WTC11 (cell line): ENCODE measurements around the gene ARHGAP15. TPM values are rescaled to one million over a fixed set of nuclear protein-coding genes. Genes with fewer than 3 reads are reported as not detected.

Source experiments
- ATAC-seq: fragments of 200-7000 bp; cut with Tn5 transposase; 2 replicates; pipeline ENCODE4 v1.10.0; 2021; ENCODE audit warnings: mild to moderate bottlenecking, moderate library complexity
- CTCF ChIA-PET: fragments of 300-600 bp; sonication (Branson Sonifier 250); formaldehyde crosslinking; loops from one replicate; lab custom pipeline; 2021; ENCODE audit warnings: antibody characterized with exemption; lab: Charles Lee
- POLR2A ChIA-PET: fragments of 350-600 bp; sonication (Branson Sonifier 250); formaldehyde crosslinking; loops from one replicate; lab custom pipeline; 2021; ENCODE audit warnings: antibody characterized with exemption; lab: Charles Lee
- DNase-seq: peaks from one replicate; pipeline ENCODE4 v3.0.0; 2021; ENCODE audit warnings: low spot score
- H3K27ac Mint-ChIP-seq: 2 replicates; pipeline ENCODE4 v1.8.0; 2021; ENCODE audit warnings: mixed read lengths
- H3K27me3 Mint-ChIP-seq: 2 replicates; pipeline ENCODE4 v1.8.0; 2021; ENCODE audit warnings: low read depth, mild to moderate bottlenecking, moderate library complexity, mixed read lengths
- H3K36me3 Mint-ChIP-seq: 2 replicates; pipeline ENCODE4 v1.8.0; 2021; ENCODE audit warnings: mixed read lengths
- H3K4me1 Mint-ChIP-seq: 2 replicates; pipeline ENCODE4 v1.8.0; 2022; ENCODE audit warnings: mixed read lengths
- H3K4me3 Mint-ChIP-seq: 2 replicates; pipeline ENCODE4 v1.8.0; 2021; ENCODE audit warnings: mild to moderate bottlenecking, moderate library complexity, mixed read lengths
- H3K9me3 Mint-ChIP-seq: 2 replicates; pipeline ENCODE4 v1.8.0; 2021; ENCODE audit warnings: mixed read lengths
- ERG ChIP-seq: fragments of 250-450 bp; sonication (Bioruptor Pico); IDR thresholded peaks from 2 replicates; pipeline ENCODE4 v1.8.0; 2021; ENCODE audit warnings: mild to moderate bottlenecking
- FOXP1 ChIP-seq: sonication (generic); formaldehyde crosslinking; IDR thresholded peaks from 2 replicates; pipeline ENCODE4 v1.8.0; 2022; ENCODE audit warnings: missing genetic modification reagents, mild to moderate bottlenecking, moderate library complexity, borderline replicate concordance
- IRF2 ChIP-seq: sonication (generic); formaldehyde crosslinking; IDR thresholded peaks from 2 replicates; pipeline ENCODE4 v1.8.0; 2022; ENCODE audit warnings: low read depth, missing genetic modification reagents, borderline replicate concordance
- MXD4 ChIP-seq: fragments of 250-450 bp; sonication (Bioruptor Pico); IDR thresholded peaks from 2 replicates; pipeline ENCODE4 v1.8.0; 2021; ENCODE audit warnings: mild to moderate bottlenecking, moderate library complexity, borderline replicate concordance
- RORB ChIP-seq: fragments of 250-450 bp; sonication (Bioruptor Pico); IDR thresholded peaks from 2 replicates; pipeline ENCODE4 v1.9.0; 2021; ENCODE audit warnings: mild to moderate bottlenecking
- SMAD4 ChIP-seq: sonication (generic); formaldehyde crosslinking; IDR thresholded peaks from 2 replicates; pipeline ENCODE4 v1.8.0; 2022; ENCODE audit warnings: mild to moderate bottlenecking, missing genetic modification reagents
- SOX15 ChIP-seq: fragments of 250-450 bp; sonication (Bioruptor Pico); IDR thresholded peaks from 2 replicates; pipeline ENCODE4 v1.9.0; 2021; ENCODE audit warnings: mild to moderate bottlenecking
- TP53 ChIP-seq: sonication (generic); formaldehyde crosslinking; IDR thresholded peaks from 2 replicates; pipeline ENCODE4 v1.8.1; 2023; ENCODE audit warnings: mild to moderate bottlenecking, missing genetic modification reagents
- ZBTB21 ChIP-seq: sonication (generic); formaldehyde crosslinking; IDR thresholded peaks from 2 replicates; pipeline ENCODE4 v1.8.1; 2023; ENCODE audit warnings: mild to moderate bottlenecking, missing genetic modification reagents, borderline replicate concordance
- ZNF121 ChIP-seq: sonication (generic); formaldehyde crosslinking; IDR thresholded peaks from 2 replicates; pipeline ENCODE4 v1.8.0; 2023; ENCODE audit warnings: missing genetic modification reagents
- ZNF138 ChIP-seq: sonication (generic); formaldehyde crosslinking; conservative IDR thresholded peaks from 2 replicates; pipeline ENCODE4 v1.8.1; 2022; ENCODE audit warnings: mild to moderate bottlenecking, moderate library complexity, missing genetic modification reagents
- ZNF263 ChIP-seq: sonication (generic); formaldehyde crosslinking; IDR thresholded peaks from 2 replicates; pipeline ENCODE4 v1.8.1; 2022; ENCODE audit warnings: low read depth, mild to moderate bottlenecking, moderate library complexity, missing genetic modification reagents
- ZNF423 ChIP-seq: fragments of 250-450 bp; sonication (Bioruptor Pico); IDR thresholded peaks from 2 replicates; pipeline ENCODE4 v2.1.2; 2022; ENCODE audit warnings: mild to moderate bottlenecking, moderate library complexity
- ZNF512 ChIP-seq: sonication (generic); formaldehyde crosslinking; IDR thresholded peaks from 2 replicates; pipeline ENCODE4 v1.8.1; 2022; ENCODE audit warnings: missing genetic modification reagents, borderline replicate concordance
- ZNF532 ChIP-seq: fragments of 250-450 bp; sonication (Bioruptor Pico); IDR thresholded peaks from 2 replicates; pipeline ENCODE4 v1.9.0; 2021; ENCODE audit warnings: mild to moderate bottlenecking, borderline replicate concordance
- total RNA-seq: library from RNA; stranded (reverse); gene quantifications from 3 replicates; pipeline ENCODE4 v1.2.3, GENCODE V29; 2021
- TF ChIP-seq, protein P1 (sequence below): sonication (generic); formaldehyde crosslinking; IDR thresholded peaks from 2 replicates; pipeline ENCODE4 v1.8.1; 2023; ENCODE audit warnings: mild to moderate bottlenecking, missing genetic modification reagents, moderate library complexity
- TF ChIP-seq, protein P2 (sequence below): sonication (generic); formaldehyde crosslinking; IDR thresholded peaks from 2 replicates; pipeline ENCODE4 v1.8.0; 2023; ENCODE audit warnings: missing genetic modification reagents, mild to moderate bottlenecking, borderline replicate concordance
- TF ChIP-seq, protein P3 (sequence below): sonication (generic); formaldehyde crosslinking; IDR thresholded peaks from 2 replicates; pipeline ENCODE4 v1.8.0; 2022; ENCODE audit warnings: mild to moderate bottlenecking, missing genetic modification reagents
- TF ChIP-seq, protein P4 (sequence below): fragments of 200-600 bp; IDR thresholded peaks from 2 replicates; pipeline ENCODE4 v1.8.0; 2022; ENCODE audit warnings: antibody characterized with exemption
- TF ChIP-seq, protein P5 (sequence below): sonication (generic); formaldehyde crosslinking; IDR thresholded peaks from 2 replicates; pipeline ENCODE4 v1.8.1; 2022; ENCODE audit warnings: low read depth, mild to moderate bottlenecking, moderate library complexity, missing genetic modification reagents, borderline replicate concordance

The ARHGAP15 gene
- total RNA-seq, 1 experiment from 2014 or later, result 0.28 TPM

- no peak for TF ChIP-seq RORB
- TF ChIP-seq, protein P1, sequence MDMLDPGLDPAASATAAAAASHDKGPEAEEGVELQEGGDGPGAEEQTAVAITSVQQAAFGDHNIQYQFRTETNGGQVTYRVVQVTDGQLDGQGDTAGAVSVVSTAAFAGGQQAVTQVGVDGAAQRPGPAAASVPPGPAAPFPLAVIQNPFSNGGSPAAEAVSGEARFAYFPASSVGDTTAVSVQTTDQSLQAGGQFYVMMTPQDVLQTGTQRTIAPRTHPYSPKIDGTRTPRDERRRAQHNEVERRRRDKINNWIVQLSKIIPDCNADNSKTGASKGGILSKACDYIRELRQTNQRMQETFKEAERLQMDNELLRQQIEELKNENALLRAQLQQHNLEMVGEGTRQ (CRISPR knock-in tag), result no peak
- no peak for TF ChIP-seq FOXP1 (CRISPR knock-in tag)
- TF ChIP-seq ZBTB21, result no peak
- TF ChIP-seq ERG (CRISPR knock-in tag), result no peak
- Mint-ChIP-seq H3K4me3 (no peak overlapping the region), H3K27ac (no peak overlapping the region), H3K27me3 (no peaks in the 10 kb centered on the region), H3K9me3 (0 out of 2 replicates have a peak, but pooled peaks cover 6% of the 10 kb centered on the region), H3K36me3 (no peaks in the 10 kb centered on the region), H3K4me1 (no peaks in the 10 kb centered on the region)
- CTCF ChIA-PET, result no interaction called here
- ATAC-seq (no peak), DNase-seq (no peak)
- POLR2A ChIA-PET, result no interaction called here
Measured at GRCh38 chr2:143519521-143519920, 390.3 kb downstream of the ARHGAP15 start.

GRCh38 chr2:143521396-143521795, 392.2 kb downstream of the ARHGAP15 start:
- CTCF ChIA-PET, result no interaction called here
- Mint-ChIP-seq H3K27ac (no peak overlapping the region), H3K4me1 (peaks cover 15% of the 10 kb centered on the region), H3K27me3 (no peaks in the 10 kb centered on the region), H3K9me3 (no peaks in the 10 kb centered on the region), H3K4me3 (no peak overlapping the region), H3K36me3 (no peaks in the 10 kb centered on the region)
- DNase-seq, result no peak
- ATAC-seq, result no peak
- POLR2A ChIA-PET, result no interaction called here
- no peak for TF ChIP-seq ZNF263
- TF ChIP-seq, protein P2, sequence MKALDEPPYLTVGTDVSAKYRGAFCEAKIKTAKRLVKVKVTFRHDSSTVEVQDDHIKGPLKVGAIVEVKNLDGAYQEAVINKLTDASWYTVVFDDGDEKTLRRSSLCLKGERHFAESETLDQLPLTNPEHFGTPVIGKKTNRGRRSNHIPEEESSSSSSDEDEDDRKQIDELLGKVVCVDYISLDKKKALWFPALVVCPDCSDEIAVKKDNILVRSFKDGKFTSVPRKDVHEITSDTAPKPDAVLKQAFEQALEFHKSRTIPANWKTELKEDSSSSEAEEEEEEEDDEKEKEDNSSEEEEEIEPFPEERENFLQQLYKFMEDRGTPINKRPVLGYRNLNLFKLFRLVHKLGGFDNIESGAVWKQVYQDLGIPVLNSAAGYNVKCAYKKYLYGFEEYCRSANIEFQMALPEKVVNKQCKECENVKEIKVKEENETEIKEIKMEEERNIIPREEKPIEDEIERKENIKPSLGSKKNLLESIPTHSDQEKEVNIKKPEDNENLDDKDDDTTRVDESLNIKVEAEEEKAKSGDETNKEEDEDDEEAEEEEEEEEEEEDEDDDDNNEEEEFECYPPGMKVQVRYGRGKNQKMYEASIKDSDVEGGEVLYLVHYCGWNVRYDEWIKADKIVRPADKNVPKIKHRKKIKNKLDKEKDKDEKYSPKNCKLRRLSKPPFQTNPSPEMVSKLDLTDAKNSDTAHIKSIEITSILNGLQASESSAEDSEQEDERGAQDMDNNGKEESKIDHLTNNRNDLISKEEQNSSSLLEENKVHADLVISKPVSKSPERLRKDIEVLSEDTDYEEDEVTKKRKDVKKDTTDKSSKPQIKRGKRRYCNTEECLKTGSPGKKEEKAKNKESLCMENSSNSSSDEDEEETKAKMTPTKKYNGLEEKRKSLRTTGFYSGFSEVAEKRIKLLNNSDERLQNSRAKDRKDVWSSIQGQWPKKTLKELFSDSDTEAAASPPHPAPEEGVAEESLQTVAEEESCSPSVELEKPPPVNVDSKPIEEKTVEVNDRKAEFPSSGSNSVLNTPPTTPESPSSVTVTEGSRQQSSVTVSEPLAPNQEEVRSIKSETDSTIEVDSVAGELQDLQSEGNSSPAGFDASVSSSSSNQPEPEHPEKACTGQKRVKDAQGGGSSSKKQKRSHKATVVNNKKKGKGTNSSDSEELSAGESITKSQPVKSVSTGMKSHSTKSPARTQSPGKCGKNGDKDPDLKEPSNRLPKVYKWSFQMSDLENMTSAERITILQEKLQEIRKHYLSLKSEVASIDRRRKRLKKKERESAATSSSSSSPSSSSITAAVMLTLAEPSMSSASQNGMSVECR, result no peak
- TF ChIP-seq IRF2 (CRISPR knock-in tag), result no peak
- no peak for TF ChIP-seq ZNF423
- TF ChIP-seq MXD4 (CRISPR knock-in tag), result no peak
- no peak for TF ChIP-seq ZNF121
- no peak for TF ChIP-seq SOX15 (CRISPR knock-in tag)
- TF ChIP-seq ZNF512 (CRISPR knock-in tag), result no peak
- no peak for TF ChIP-seq ZNF532 (CRISPR knock-in tag)
- no peak for TF ChIP-seq ZNF138 (CRISPR knock-in tag)
- TF ChIP-seq, protein P3, sequence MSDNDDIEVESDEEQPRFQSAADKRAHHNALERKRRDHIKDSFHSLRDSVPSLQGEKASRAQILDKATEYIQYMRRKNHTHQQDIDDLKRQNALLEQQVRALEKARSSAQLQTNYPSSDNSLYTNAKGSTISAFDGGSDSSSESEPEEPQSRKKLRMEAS (CRISPR knock-in tag), result no peak
- TF ChIP-seq, protein P4, sequence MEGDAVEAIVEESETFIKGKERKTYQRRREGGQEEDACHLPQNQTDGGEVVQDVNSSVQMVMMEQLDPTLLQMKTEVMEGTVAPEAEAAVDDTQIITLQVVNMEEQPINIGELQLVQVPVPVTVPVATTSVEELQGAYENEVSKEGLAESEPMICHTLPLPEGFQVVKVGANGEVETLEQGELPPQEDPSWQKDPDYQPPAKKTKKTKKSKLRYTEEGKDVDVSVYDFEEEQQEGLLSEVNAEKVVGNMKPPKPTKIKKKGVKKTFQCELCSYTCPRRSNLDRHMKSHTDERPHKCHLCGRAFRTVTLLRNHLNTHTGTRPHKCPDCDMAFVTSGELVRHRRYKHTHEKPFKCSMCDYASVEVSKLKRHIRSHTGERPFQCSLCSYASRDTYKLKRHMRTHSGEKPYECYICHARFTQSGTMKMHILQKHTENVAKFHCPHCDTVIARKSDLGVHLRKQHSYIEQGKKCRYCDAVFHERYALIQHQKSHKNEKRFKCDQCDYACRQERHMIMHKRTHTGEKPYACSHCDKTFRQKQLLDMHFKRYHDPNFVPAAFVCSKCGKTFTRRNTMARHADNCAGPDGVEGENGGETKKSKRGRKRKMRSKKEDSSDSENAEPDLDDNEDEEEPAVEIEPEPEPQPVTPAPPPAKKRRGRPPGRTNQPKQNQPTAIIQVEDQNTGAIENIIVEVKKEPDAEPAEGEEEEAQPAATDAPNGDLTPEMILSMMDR, result no peak
- TF ChIP-seq TP53 (CRISPR knock-in tag), result no peak
- TF ChIP-seq, protein P5, sequence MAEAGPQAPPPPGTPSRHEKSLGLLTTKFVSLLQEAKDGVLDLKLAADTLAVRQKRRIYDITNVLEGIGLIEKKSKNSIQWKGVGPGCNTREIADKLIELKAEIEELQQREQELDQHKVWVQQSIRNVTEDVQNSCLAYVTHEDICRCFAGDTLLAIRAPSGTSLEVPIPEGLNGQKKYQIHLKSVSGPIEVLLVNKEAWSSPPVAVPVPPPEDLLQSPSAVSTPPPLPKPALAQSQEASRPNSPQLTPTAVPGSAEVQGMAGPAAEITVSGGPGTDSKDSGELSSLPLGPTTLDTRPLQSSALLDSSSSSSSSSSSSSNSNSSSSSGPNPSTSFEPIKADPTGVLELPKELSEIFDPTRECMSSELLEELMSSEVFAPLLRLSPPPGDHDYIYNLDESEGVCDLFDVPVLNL (CRISPR knock-in tag), result no peak
- no peak for TF ChIP-seq SMAD4 (CRISPR knock-in tag)
